ENCODE measurements around the gene PRKAR1B. TPM values are rescaled to one million over a fixed set of nuclear protein-coding genes. Genes with fewer than 3 reads are reported as not detected.
"Not testable (repeated sequence)": the region's sequence is repeated elsewhere in the genome, so short reads cannot be mapped to it uniquely, and the experiment has no call there.

PRKAR1B gene
- total and polyA plus RNA-seq, 7 donors: 1.4 to 4.6 (median 1.9) TPM

- TF ChIP-seq, protein P1, sequence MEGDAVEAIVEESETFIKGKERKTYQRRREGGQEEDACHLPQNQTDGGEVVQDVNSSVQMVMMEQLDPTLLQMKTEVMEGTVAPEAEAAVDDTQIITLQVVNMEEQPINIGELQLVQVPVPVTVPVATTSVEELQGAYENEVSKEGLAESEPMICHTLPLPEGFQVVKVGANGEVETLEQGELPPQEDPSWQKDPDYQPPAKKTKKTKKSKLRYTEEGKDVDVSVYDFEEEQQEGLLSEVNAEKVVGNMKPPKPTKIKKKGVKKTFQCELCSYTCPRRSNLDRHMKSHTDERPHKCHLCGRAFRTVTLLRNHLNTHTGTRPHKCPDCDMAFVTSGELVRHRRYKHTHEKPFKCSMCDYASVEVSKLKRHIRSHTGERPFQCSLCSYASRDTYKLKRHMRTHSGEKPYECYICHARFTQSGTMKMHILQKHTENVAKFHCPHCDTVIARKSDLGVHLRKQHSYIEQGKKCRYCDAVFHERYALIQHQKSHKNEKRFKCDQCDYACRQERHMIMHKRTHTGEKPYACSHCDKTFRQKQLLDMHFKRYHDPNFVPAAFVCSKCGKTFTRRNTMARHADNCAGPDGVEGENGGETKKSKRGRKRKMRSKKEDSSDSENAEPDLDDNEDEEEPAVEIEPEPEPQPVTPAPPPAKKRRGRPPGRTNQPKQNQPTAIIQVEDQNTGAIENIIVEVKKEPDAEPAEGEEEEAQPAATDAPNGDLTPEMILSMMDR (IDR thresholded peaks at IDR 0.05): no peak
- Histone ChIP-seq H3K4me1 (peaks cover 4% of the 10 kb centered on the region), H3K4me3 (no peak overlapping the region), H3K27me3 (ENCODE audit: insufficient read depth in 3 of 3, low read length in 2 of 3) (peaks cover 0 to 8% (median 2%) of the 10 kb centered on the region in 3 donors), H3K9me3 (no peaks in the 10 kb centered on the region), H3K27ac (no peak overlapping the region), H3K36me3 (ENCODE audit: insufficient read depth in 1 of 2, low read depth in 1 of 2) (no peaks in the 10 kb centered on the region)
- no peak for ATAC-seq
- intact Hi-C loops (cut with DNase I): no loop called here
- no peak for DNase-seq
- WGBS, 3 donors: 96 to 100% (median 98%) methylated on average over 4 of the region's 4 CpGs
Observed at GRCh38 chr7:662576-662975, 64.5 kb downstream of the PRKAR1B start.

GRCh38 chr7:659996-660395 lies 67.1 kb downstream of the PRKAR1B start:
- Histone ChIP-seq H3K9me3 (no peaks in the 10 kb centered on the region), H3K27me3 (ENCODE audit: insufficient read depth in 3 of 3, low read length in 2 of 3) (peaks cover 0 to 8% (median 2%) of the 10 kb centered on the region in 3 donors), H3K4me3 (no peak overlapping the region), H3K36me3 (ENCODE audit: insufficient read depth in 1 of 2, low read depth in 1 of 2) (no peaks in the 10 kb centered on the region), H3K4me1 (peaks cover 4% of the 10 kb centered on the region), H3K27ac (no peak overlapping the region)
- intact Hi-C loops (cut with DNase I): no loop called here
- TF ChIP-seq, protein P1 (IDR thresholded peaks at IDR 0.05): no peak
- DNase-seq (no peak), ATAC-seq (no peak)
- 92 to 95% (median 94%) methylated on average over 11 to 13 of the region's 13 CpGs for WGBS, 3 donors

DNA sequence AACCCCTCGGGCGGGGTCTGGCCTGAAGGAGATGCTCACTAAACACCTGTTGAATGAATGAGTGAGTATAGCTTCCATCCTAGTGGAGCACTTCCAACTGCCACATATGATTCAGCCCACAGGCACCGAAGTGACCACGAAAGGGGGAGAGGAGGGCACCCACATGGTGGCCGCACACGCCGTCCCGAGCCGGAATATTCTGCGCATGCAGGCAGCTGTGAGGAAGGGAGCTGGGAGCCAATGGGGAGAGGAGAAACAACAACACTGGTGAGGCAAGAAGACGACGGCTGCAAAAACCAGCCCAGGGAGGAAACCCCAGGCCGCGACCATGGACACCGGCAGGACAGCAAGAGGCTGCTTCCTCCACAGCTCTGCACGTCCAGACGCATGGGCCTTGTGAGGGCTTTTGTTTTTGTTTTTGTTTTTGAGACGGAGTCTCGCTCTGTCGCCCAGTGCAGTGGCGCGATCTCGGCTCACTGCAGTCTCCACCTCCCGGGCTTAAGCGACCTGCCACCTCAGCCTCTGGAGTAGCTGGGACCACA lies 67.7 kb downstream of the PRKAR1B start:
- intact Hi-C loops (cut with DNase I): no loop called here
- WGBS, 3 donors: 95 to 97% (median 97%) methylated on average over 25 of the region's 25 CpGs
- no peak overlapping the region for H3K4me3 ChIP-seq
- H3K9me3 ChIP-seq: no peaks in the 10 kb centered on the region
- DNase-seq (no peak), ATAC-seq (no peak)
- TF ChIP-seq, protein P1 (IDR thresholded peaks at IDR 0.05): no peak
- peaks cover 0 to 8% (median 2%) of the 10 kb centered on the region in 3 donors for H3K27me3 ChIP-seq (ENCODE audit: insufficient read depth in 3 of 3, low read length in 2 of 3)
- H3K4me1 ChIP-seq: peaks cover 4% of the 10 kb centered on the region
- H3K36me3 ChIP-seq (ENCODE audit: insufficient read depth in 1 of 2, low read depth in 1 of 2): no peaks in the 10 kb centered on the region
- no peak overlapping the region for H3K27ac ChIP-seq

GRCh38 chr7:657565-658119 lies 69.4 kb downstream of the PRKAR1B start:
- WGBS, 3 donors: 26 to 38% (median 35%) methylated on average over 16 of the region's 16 CpGs
- no peak overlapping the region for H3K27ac ChIP-seq
- intact Hi-C loops (cut with DNase I): no loop called here
- TF ChIP-seq, protein P1 (IDR thresholded peaks at IDR 0.05): no peak
- no peaks in the 10 kb centered on the region for H3K36me3 ChIP-seq (ENCODE audit: insufficient read depth in 1 of 2, low read depth in 1 of 2)
- DNase-seq (no peak), ATAC-seq (peak in 1 of 4 donors; percentile 68)
- H3K4me3 ChIP-seq: no peak overlapping the region
- H3K4me1 ChIP-seq: no peaks in the 10 kb centered on the region
- no peaks in the 10 kb centered on the region for H3K9me3 ChIP-seq
- H3K27me3 ChIP-seq (ENCODE audit: insufficient read depth in 3 of 3, low read length in 2 of 3): peaks cover 0 to 8% (median 2%) of the 10 kb centered on the region in 3 donors

GRCh38 chr7:657010-657409 lies 70.1 kb downstream of the PRKAR1B start:
- H3K4me1 ChIP-seq; DNase-seq; H3K27me3 ChIP-seq (ENCODE audit: insufficient read depth in 3 of 3, low read length in 2 of 3); H3K9me3 ChIP-seq; H3K36me3 ChIP-seq (ENCODE audit: insufficient read depth in 1 of 2, low read depth in 1 of 2); intact Hi-C loops (cut with DNase I); H3K27ac ChIP-seq; H3K4me3 ChIP-seq; ATAC-seq: not testable (repeated sequence)
- 89 to 96% (median 90%) methylated on average over 3 of the region's 3 CpGs for WGBS, 3 donors

Data from psoas muscle (tissue), 8 donors.